ENCODE measurements around the gene CYTH2.
"Not testable (repeated sequence)": the region's sequence is repeated elsewhere in the genome, so short reads cannot be mapped to it uniquely, and the experiment has no call there.

The CYTH2 gene

GRCh38 chr19:48513289-48514122 lies 44.3 kb downstream of the CYTH2 start:
- DNase-seq = peak; percentile 62

- DNase-seq = no peak
Observed at GRCh38 chr19:48514123-48514458, 44.9 kb downstream of the CYTH2 start.

- DNase-seq = no peak
Observed at GRCh38 chr19:48516536-48516935, 47.4 kb downstream of the CYTH2 start.

GRCh38 chr19:48518207-48518606 lies 49.0 kb downstream of the CYTH2 start:
- DNase-seq = no peak

- DNase-seq = not testable (repeated sequence)
Observed at GRCh38 chr19:48519426-48519825, 50.3 kb downstream of the CYTH2 start.

- no peak for DNase-seq
Observed at GRCh38 chr19:48520134-48520533, 51.0 kb downstream of the CYTH2 start.

GRCh38 chr19:48524221-48524620 lies 55.1 kb downstream of the CYTH2 start:
- DNase-seq = no peak

GRCh38 chr19:48524732-48525131 lies 55.6 kb downstream of the CYTH2 start:
- no peak for DNase-seq

GRCh38 chr19:48529156-48529555 lies 60.0 kb downstream of the CYTH2 start:
- DNase-seq = no peak

GRCh38 chr19:48530066-48530720 lies 61.0 kb downstream of the CYTH2 start:
- DNase-seq = peak; percentile 11

- DNase-seq = no peak
Observed at GRCh38 chr19:48530770-48531169, 61.6 kb downstream of the CYTH2 start.

Data from fibroblast of upper back skin (primary cell).